Body of pancreas (tissue), 4 donors: ENCODE data around the gene MRPL28. TPM values are rescaled to one million over a fixed set of nuclear protein-coding genes. Genes with fewer than 3 reads are reported as not detected.

Experiments used
- ATAC-seq: fragments of 150-250 bp; one replicate; pipeline ENCODE4 v1.9.1; 2016
- DNase-seq, 4 donors: peaks; one replicate each; pipeline ENCODE4 v3.0.0-alpha.2; 2019
- H3K27ac ChIP-seq, 4 donors: fragments of 200-600 bp; sonication (generic); 1 replicate in 3 of 4; 2 replicates in 1 of 4; pipeline versions ENCODE4 v1.5.1 to v1.6.1; 2016 to 2019; ENCODE audit warnings: mild to moderate bottlenecking in 1 of 4, mixed read lengths in 1 of 4, moderate library complexity in 1 of 4
- H3K27me3 ChIP-seq, 2 donors: fragments of 200-600 bp; sonication (generic); one replicate each; pipeline ENCODE4 v1.6.0; 2016; ENCODE audit warnings: mild to moderate bottlenecking in 1 of 2
- H3K36me3 ChIP-seq, 2 donors: fragments of 200-600 bp; sonication (generic); replicated peaks in 1 of 2; 2 replicates each; pipeline ENCODE4 v1.5.1; 2016; ENCODE audit warnings: low read depth in 2 of 2; ENCODE audit not compliant: insufficient read depth in 1 of 2
- H3K4me1 ChIP-seq: fragments of 200-600 bp; sonication (generic); one replicate; pipeline ENCODE4 v1.6.0; 2016
- H3K4me3 ChIP-seq, 2 donors: fragments of 200-600 bp; sonication (generic); 1 replicate in 1 of 2; 2 replicates in 1 of 2; pipeline ENCODE4 v1.5.1; 2016 to 2019
- H3K9me3 ChIP-seq, 3 donors: fragments of 200-600 bp; sonication (generic); 1 replicate in 2 of 3; 2 replicates in 1 of 3; pipeline ENCODE4 v1.5.1; 2016
- POLR2A ChIP-seq, 3 donors: fragments of 450-650 bp; IDR thresholded peaks; one replicate each; pipeline ENCODE4 v1.6.1; 2016; ENCODE audit warnings: antibody characterized with exemption in 3 of 3, mild to moderate bottlenecking in 2 of 3
- WGBS, 2 donors: methylation state at CpG; one replicate each; pipeline ENCODE4 v1.1.5; 2017; 5-methylcytosine and 5-hydroxymethylcytosine counted together
- intact Hi-C: fragments of 100-400 bp; cut with DNase I; formaldehyde crosslinking; loops from one replicate; pipeline ENCODE4 v1.15.1; 2023
- total RNA-seq, 2 donors: library from RNA; depleted of rRNA; stranded (reverse); fragments of >200 nt; gene quantifications; one replicate each; pipeline ENCODE4 v1.1.0, GENCODE V29; 2016
- TF ChIP-seq, protein P1 (sequence below), 7 experiments: fragments of 450-650 bp in 4 of 7; fragments of 200-600 bp in 3 of 7; sonication (generic) in 3 of 7; IDR thresholded peaks; one replicate each; pipeline ENCODE4 v1.5.1; 2016 to 2019; ENCODE audit warnings: antibody characterized with exemption in 7 of 7

MRPL28 gene
- total RNA-seq, 2 donors from 2014 or later: 22.1 to 31.0 TPM

GRCh38 chr16:407253-407652, 36.9 kb upstream of the MRPL28 start:
- H3K27me3 ChIP-seq: no peaks in the 10 kb centered on the region
- no peaks in the 10 kb centered on the region for H3K9me3 ChIP-seq
- TF ChIP-seq, protein P1, sequence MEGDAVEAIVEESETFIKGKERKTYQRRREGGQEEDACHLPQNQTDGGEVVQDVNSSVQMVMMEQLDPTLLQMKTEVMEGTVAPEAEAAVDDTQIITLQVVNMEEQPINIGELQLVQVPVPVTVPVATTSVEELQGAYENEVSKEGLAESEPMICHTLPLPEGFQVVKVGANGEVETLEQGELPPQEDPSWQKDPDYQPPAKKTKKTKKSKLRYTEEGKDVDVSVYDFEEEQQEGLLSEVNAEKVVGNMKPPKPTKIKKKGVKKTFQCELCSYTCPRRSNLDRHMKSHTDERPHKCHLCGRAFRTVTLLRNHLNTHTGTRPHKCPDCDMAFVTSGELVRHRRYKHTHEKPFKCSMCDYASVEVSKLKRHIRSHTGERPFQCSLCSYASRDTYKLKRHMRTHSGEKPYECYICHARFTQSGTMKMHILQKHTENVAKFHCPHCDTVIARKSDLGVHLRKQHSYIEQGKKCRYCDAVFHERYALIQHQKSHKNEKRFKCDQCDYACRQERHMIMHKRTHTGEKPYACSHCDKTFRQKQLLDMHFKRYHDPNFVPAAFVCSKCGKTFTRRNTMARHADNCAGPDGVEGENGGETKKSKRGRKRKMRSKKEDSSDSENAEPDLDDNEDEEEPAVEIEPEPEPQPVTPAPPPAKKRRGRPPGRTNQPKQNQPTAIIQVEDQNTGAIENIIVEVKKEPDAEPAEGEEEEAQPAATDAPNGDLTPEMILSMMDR (IDR thresholded peaks at IDR 0.05): no peak
- no peak for TF ChIP-seq POLR2A (IDR thresholded peaks at IDR 0.05)
- intact Hi-C loops: no loop called here
- peaks cover 9% of the 10 kb centered on the region for H3K4me1 ChIP-seq
- no peak overlapping the region for H3K27ac ChIP-seq
- peaks cover 0 to 3% of the 10 kb centered on the region in 2 donors for H3K36me3 ChIP-seq
- ATAC-seq (no peak), DNase-seq (no peak)
- no peak overlapping the region for H3K4me3 ChIP-seq
- WGBS, 2 donors: 80 to 85% methylated on average over 1 to 7 of the region's 16 CpGs

GRCh38 chr16:405548-406506, 35.5 kb upstream of the MRPL28 start:
- H3K27ac ChIP-seq: no peak overlapping the region
- no peak for DNase-seq
- 79 to 85% methylated on average over 16 to 19 of the region's 27 CpGs for WGBS, 2 donors

GRCh38 chr16:404971-405486, 34.7 kb upstream of the MRPL28 start:
- intact Hi-C loops: no loop called here
- TF ChIP-seq, protein P1 (IDR thresholded peaks at IDR 0.05): no peak
- no peak for TF ChIP-seq POLR2A (IDR thresholded peaks at IDR 0.05)
- WGBS, 2 donors: 78 to 87% methylated on average over 9 to 12 of the region's 12 CpGs
- no peak overlapping the region for H3K27ac ChIP-seq
- DNase-seq (no peak), ATAC-seq (no peak)
- no peak overlapping the region for H3K4me3 ChIP-seq
- H3K9me3 ChIP-seq: no peaks in the 10 kb centered on the region
- H3K36me3 ChIP-seq: no peaks in the 10 kb centered on the region
- H3K4me1 ChIP-seq: peaks cover 22% of the 10 kb centered on the region
- H3K27me3 ChIP-seq: no peaks in the 10 kb centered on the region

More at GRCh38 chr16:405548-406506, 35.5 kb upstream of the MRPL28 start:
- H3K36me3 ChIP-seq: no peaks in the 10 kb centered on the region
- no peak for ATAC-seq
- peaks cover 15% of the 10 kb centered on the region for H3K4me1 ChIP-seq
- no peaks in the 10 kb centered on the region for H3K9me3 ChIP-seq
- no peak for TF ChIP-seq POLR2A (IDR thresholded peaks at IDR 0.05)
- TF ChIP-seq, protein P1 (IDR thresholded peaks at IDR 0.05): no peak
- H3K27me3 ChIP-seq: no peaks in the 10 kb centered on the region
- intact Hi-C loops: no loop called here
- H3K4me3 ChIP-seq: no peak overlapping the region

DNA sequence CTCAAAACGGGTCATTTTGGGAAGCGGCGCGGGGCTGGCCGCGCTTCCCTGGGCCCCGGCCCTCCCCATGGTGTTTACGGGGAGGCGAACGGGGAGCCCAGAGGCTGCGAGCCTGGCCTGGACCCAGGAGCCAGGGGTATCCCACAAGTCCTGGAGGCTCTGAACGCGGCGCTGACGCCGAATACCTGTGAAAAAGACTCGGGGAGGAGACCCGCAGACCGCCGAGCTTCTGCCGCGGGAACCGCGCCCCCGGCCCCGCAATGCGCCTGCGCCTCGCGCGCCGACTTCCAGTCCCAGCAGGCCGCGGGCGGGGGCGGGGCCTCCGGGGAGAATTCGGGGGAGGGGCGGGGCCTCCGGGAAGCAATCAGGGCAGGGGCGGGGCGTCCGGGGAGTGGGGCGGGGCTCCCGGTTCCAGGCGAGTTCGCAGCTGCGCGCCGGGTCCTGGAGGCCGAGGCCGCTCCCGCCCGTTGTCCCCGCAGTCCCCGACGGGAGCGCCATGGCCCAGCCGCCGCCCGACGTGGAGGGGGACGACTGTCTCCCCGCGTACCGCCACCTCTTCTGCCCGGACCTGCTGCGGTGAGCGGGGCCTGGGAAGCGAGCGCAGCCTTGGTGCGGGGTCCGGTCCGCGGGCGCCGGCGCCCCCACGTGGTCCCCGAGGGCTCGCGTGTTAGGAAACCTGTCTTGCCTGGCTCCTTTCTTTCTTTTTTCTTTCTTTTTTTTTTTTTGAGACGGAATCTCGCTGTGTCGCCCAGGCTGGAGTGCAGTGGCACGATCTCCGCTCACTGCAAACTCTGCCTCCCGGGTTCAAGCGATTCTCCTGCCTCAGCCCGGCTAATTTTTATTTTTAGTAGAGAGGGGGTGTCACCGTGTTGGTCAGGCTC, 31.4 kb upstream of the MRPL28 start, which contains the start of gene DECR2:
TSS of gene DECR2 (plus strand) at position 418 of the 881 bp plus-strand sequence. CDS start at position 497, 79 bp downstream.
- WGBS, 2 donors: 0 to 1% methylated on average over 29 to 90 of the region's 91 CpGs
- peak within 1 kb of the TSS; percentile 54 to 76 for H3K4me3 ChIP-seq
- H3K9me3 ChIP-seq: no peaks in the 10 kb centered on the region
- H3K36me3 ChIP-seq: no peaks in the 10 kb centered on the region
- H3K27ac ChIP-seq: peak within 1 kb of the TSS; percentile 86 to 97 (median 94)
- ATAC-seq (peak; percentile 88), DNase-seq (peak; percentile 96 to 98 (median 98))
- H3K4me1 ChIP-seq: peaks cover 34% of the 10 kb centered on the region
- no peaks in the 10 kb centered on the region for H3K27me3 ChIP-seq
- intact Hi-C loops: no loop called here
- TF ChIP-seq POLR2A (IDR thresholded peaks at IDR 0.05): peak; percentile 38 to 80 (median 69)
- TF ChIP-seq, protein P1 (IDR thresholded peaks at IDR 0.05): peak in 6 of 7 experiments; percentile 25 to 61 (median 36)
